GM19023 (cell line): ENCODE results near the gene PHACTR4.
"Not testable (repeated sequence)": the region's sequence is repeated elsewhere in the genome, so short reads cannot be mapped to it uniquely, and the experiment has no call there.

ENCODE experiments used
- ATAC-seq: cut with Tn5 transposase; IDR thresholded peaks from one replicate; pipeline ENCODE4 v1.9.1; 2021; ENCODE audit warnings: mild to moderate bottlenecking, moderate library complexity; ENCODE audit not compliant: unreplicated experiment

The PHACTR4 gene

GRCh38 chr1:28370239-28371009, 884 bp downstream of the PHACTR4 start:
- no peak for ATAC-seq

- ATAC-seq, result no peak
Observed at GRCh38 chr1:28371010-28371377, 1.5 kb downstream of the PHACTR4 start.

GRCh38 chr1:28373450-28373849, 3.9 kb downstream of the PHACTR4 start:
- ATAC-seq, result not testable (repeated sequence)

- no peak for ATAC-seq
Observed at GRCh38 chr1:28374297-28374696, 4.8 kb downstream of the PHACTR4 start.

- not testable (repeated sequence) for ATAC-seq
Observed at GRCh38 chr1:28375598-28375997, 6.1 kb downstream of the PHACTR4 start.

- ATAC-seq, result not testable (repeated sequence)
Observed at GRCh38 chr1:28376195-28376594, 6.7 kb downstream of the PHACTR4 start.

GRCh38 chr1:28378906-28379305, 9.4 kb downstream of the PHACTR4 start:
- no peak for ATAC-seq

GRCh38 chr1:28380394-28380793, 10.9 kb downstream of the PHACTR4 start:
- no peak for ATAC-seq

GRCh38 chr1:28383785-28384184, 14.2 kb downstream of the PHACTR4 start:
- ATAC-seq, result not testable (repeated sequence)

GRCh38 chr1:28392027-28392652, 22.6 kb downstream of the PHACTR4 start:
- no peak for ATAC-seq

GRCh38 chr1:28394136-28394535, 24.6 kb downstream of the PHACTR4 start:
- ATAC-seq, result no peak

GRCh38 chr1:28395181-28395580, 25.6 kb downstream of the PHACTR4 start:
- ATAC-seq, result no peak

GRCh38 chr1:28401760-28402159, 32.2 kb downstream of the PHACTR4 start:
- ATAC-seq, result no peak

- no peak for ATAC-seq
Observed at GRCh38 chr1:28409090-28409489, 39.5 kb downstream of the PHACTR4 start.

- no peak for ATAC-seq
Observed at GRCh38 chr1:28411656-28412055, 42.1 kb downstream of the PHACTR4 start.

- no peak for ATAC-seq
Observed at GRCh38 chr1:28412731-28413130, 43.2 kb downstream of the PHACTR4 start.

GRCh38 chr1:28416509-28417194, 47.1 kb downstream of the PHACTR4 start:
- ATAC-seq, result no peak

- ATAC-seq, result no peak
Observed at GRCh38 chr1:28417441-28417922, 47.9 kb downstream of the PHACTR4 start.

GRCh38 chr1:28417926-28418637, 48.5 kb downstream of the PHACTR4 start:
- ATAC-seq, result no peak

- no peak for ATAC-seq
Observed at GRCh38 chr1:28421744-28422143, 52.2 kb downstream of the PHACTR4 start.

- no peak for ATAC-seq
Observed at GRCh38 chr1:28426831-28427230, 57.3 kb downstream of the PHACTR4 start.
